Measurements from ENCODE around the gene FGF14.

Gene FGF14

DNA sequence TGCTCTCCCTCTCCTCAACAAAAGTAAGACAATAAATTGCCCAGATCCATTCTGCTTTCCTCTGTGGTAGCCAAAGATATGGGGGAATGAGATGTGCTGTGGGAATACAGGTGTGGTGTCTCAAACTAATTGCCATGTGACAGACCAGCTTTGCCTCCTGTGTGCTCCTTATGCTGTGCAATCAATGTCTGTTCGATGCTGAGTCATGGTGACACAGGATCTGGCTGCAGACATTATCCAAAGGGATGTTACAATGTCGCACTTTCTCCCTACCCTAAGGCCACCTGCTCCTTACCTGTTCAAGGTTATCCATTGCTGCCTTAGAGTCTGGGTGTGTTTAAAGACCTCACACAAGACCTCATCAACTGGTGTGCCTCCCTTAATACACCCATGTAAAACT lies 32.5 kb downstream of the FGF14 start:
- H3K4me3 ChIP-seq (ENCODE audit: low read depth, low read length): no peak overlapping the region

DNA sequence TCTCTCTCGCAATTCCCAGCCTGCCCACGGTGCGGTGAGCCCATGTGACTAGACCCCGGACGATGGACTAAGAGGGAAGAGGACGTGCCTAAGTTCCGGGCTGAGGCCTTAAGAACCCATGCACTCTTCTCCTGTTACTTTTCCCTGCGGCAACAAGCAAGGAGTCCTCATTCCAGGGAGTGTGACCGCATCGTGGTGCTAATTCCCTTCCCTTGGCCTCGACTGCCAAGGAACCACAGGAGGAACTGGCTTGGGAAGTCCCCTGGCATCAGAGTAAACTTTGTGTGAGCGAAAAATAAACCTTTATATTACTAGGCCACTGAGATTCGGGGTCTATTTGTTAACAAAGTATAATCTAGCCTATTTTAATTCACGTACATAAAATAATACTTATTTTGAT lies 34.0 kb downstream of the FGF14 start:
- H3K4me3 ChIP-seq (ENCODE audit: low read depth, low read length): no peak overlapping the region

DNA sequence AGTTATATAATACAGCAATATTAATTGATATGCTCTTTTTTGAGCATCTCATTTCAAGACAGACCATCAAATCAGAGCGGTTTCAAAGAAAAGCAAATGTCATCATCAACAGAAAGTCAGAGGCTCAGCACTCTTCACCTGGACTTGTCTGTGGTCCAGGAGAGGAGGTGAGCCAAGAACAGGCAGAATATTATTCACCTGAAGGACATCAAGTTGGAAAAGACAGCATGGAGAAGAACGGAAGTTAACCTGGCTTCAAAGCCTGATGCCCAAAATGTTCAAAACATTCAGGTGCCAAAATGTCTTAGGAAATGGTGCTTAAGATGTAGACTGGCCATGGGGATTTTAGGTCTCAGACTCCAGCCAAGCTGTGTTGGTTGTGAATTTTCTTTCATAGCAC lies 40.7 kb downstream of the FGF14 start:
- H3K4me3 ChIP-seq (ENCODE audit: low read depth, low read length): no peak overlapping the region

DNA sequence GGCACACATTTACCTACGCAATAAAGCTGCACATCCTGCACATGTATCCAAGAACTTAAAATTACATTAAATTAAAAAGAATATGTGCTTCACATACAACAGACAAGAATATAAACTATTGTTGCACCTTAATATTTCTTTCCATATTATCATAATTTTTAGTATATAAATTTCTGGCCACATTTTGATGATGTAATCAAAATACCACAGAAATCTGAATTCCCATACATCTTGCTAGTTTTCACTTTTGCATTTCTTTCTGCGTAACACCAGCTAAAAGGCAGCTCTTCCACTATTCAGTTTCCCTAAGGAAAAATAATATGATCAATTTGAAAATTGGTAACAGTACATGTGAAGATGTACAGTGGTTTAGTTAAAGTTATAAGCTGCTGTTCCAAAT lies 42.6 kb downstream of the FGF14 start:
- H3K4me3 ChIP-seq (ENCODE audit: low read depth, low read length): no peak overlapping the region

DNA sequence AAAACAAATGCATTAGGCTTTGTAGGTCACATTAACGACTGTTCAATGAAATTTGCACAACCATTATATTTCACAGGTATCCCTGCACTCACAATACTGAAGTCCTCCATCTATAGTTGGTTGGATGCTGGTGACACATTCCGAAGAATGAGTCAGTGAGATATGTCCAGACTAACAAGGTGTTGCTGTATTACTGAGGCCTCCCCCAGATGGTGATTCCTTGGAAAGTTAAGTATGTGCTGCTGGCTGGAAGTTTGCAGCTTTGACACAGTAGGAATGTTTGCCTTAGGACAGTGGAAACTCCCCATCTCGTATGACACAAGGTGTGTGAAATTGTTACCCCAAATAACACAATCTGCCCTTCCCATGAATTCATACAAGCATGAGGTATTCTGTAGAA lies 46.6 kb downstream of the FGF14 start:
- H3K4me3 ChIP-seq (ENCODE audit: low read depth, low read length): no peak overlapping the region

DNA sequence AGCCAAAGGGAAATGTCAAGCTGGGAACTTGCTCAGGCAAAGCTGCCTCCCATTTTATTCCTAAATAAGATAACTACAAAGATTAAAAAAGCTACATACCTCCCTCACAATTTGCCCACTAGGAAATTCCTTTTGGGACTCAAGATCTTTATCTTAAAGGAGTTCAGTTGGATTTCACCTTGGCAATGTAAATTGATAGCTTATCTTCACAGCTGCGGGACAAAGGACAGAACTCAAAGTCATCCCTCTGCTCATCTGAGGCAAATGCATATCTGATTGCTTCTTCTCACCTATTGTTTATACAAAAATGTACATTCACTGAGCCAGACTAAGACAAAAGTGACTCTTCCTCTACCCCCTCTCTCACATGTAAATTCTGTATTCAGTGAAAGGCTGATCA lies 47.8 kb downstream of the FGF14 start:
- no peak overlapping the region for H3K4me3 ChIP-seq (ENCODE audit: low read depth, low read length)

DNA sequence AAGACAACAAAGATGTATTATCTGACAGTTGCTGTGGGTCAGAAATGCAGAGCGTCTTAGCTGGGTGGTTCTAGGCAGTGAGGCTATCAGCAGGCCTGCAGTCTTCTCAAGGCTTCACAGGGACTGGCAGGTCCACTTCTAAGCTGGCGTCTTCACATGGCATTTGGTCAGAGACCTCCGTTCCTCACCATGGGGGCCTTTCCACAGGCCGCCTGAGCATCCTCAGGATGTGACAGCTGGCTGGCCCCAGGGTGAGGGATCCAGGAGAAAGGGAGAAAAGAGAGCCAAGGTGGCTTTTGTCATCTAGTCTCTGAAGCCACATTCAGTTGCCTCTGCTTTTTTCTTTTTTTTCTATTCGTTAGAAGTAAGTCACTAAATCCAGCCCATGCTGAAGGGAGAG lies 50.3 kb downstream of the FGF14 start:
- no peak overlapping the region for H3K4me3 ChIP-seq (ENCODE audit: low read depth, low read length)

DNA sequence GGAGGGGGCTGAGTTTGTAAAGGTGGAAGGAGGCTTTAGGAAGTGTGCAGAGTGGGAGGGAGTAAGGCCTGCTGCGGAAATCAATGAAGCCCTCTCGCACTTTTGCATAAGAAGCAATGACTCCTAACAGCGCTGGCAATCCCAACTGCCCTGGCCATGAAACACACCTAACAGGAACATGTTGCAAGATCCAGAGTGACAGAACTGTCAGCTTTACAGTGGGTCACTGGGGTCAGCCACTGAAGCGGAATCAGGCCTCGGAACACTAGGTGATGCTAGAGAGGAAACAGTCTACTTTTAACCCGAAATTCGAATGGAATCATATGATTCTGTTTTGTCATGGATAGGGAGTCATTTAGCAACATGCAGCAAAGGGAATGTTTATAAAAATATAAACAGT lies 54.4 kb downstream of the FGF14 start:
- no peak overlapping the region for H3K4me3 ChIP-seq (ENCODE audit: low read depth, low read length)

DNA sequence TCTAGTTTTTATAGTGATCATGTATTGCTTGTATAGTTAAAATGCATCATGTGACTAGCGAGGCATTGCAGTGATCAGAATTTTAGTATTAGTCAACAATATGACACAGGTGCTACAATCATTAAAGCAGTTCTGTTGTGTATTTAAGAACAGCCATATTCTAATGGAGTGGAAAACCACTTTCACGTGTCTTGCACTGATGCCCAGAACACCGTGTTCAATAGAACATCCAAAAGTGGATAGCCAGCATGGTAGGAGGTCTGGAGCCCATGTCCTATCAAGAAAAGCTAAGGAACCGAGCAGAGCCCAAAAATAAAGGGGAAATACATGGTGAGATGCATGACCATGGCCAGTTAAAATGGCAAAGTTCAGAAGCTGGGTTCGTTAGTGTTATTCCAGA lies 55.1 kb downstream of the FGF14 start:
- no peak overlapping the region for H3K4me3 ChIP-seq (ENCODE audit: low read depth, low read length)

DNA sequence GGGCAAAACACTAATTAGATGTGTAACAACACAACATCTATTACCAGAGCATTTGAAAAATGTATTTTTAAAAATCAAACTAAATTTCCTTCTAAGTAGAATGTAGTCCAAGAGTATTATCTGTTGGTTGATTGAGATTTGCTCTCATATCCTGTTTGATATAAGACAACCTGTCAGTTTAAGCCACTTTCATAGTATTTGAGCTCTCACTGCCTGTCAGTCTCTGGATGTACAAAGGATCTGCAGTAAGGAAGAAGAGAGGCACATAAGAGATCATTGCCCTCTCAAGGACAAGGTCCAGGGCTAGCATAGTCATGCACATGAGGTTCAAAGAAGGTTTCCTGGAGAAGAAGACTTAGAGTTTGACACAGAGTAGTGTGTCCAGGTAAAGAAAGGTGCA lies 57.4 kb downstream of the FGF14 start:
- no peak overlapping the region for H3K4me3 ChIP-seq (ENCODE audit: low read depth, low read length)

DNA sequence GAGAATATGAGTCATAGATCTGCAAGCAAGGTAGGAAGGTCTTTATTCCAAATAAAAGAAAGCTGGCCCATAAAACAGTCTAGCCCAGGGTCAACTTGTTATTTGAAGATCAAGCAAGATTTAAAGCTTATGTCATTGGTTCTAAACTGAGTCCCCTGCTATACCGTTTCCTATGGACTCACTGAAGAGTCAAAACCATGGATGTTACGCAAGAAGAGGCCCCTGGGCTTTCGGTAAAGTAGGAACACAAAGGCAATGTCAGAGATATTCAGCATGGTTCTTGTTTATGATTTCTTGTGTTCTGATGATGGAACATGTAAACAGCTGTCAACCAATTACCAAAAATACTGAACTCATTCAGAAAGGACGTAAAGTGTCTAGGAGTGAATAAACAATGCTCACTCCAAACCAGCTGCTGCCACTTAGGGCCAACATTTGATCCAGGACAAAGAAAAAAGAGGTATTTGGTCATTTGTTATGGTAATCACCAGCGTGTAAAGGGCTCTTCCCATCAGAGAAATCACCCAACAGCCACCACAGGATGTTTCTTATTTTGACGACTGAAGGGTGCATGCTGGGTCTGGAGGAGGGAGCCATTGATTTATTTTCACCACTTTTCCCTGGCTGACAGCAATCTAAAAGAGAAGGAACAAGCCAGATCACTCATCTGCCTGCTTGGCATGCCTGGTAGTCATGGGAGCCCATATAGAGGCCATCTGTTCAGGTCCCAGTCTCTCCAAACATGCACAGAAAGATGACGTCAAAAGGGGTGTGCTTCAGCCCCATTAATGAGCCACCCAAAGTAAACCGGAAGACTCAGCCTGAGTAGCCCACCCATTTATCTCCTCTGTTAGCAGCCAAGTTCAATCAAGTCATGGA lies 68.3 kb downstream of the FGF14 start:
- H3K4me3 ChIP-seq (ENCODE audit: low read depth, low read length): no peak overlapping the region

DNA sequence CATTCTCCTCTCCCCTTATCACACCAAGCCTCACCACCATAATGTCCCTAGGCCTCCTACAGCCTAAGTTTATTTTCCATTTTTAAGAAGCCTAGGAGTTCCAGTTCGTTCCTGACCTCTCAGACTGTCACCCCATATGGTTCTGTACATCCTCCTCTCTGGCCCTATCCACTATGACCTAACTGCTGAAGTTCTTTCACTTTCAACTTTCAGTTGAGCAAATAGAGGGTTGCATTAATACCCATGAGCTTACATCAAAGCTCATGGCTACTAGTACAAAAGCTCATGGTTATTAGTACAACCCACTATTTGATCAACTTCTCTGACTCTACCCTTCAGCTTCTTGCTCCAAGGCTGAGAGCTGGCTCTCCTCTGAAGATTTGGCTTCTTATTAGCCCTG lies 72.9 kb downstream of the FGF14 start:
- no peak overlapping the region for H3K4me3 ChIP-seq (ENCODE audit: low read depth, low read length)

DNA sequence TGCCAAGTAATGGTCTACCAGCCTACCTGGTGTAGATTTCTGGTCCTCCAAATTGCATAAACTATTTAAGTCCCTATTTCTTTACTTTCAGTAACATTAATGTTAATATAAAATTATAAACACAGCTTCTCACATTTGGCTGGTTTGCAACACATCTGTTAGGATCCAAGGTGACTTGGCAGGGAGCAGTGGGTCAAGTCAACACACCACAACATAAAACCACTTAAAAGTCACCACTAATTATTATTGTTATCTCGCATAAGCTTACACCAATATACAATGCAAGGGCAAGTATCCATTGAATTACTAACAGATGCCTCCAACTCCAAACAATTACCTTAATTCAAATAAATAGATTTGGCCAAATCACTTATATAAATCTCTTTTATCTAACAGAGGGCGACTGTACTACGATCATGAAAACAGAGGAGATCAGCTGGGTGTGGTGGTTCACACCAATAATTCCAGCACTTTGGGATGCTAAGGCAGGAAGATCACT lies 74.7 kb downstream of the FGF14 start:
- no peak overlapping the region for H3K4me3 ChIP-seq (ENCODE audit: low read depth, low read length)

DNA sequence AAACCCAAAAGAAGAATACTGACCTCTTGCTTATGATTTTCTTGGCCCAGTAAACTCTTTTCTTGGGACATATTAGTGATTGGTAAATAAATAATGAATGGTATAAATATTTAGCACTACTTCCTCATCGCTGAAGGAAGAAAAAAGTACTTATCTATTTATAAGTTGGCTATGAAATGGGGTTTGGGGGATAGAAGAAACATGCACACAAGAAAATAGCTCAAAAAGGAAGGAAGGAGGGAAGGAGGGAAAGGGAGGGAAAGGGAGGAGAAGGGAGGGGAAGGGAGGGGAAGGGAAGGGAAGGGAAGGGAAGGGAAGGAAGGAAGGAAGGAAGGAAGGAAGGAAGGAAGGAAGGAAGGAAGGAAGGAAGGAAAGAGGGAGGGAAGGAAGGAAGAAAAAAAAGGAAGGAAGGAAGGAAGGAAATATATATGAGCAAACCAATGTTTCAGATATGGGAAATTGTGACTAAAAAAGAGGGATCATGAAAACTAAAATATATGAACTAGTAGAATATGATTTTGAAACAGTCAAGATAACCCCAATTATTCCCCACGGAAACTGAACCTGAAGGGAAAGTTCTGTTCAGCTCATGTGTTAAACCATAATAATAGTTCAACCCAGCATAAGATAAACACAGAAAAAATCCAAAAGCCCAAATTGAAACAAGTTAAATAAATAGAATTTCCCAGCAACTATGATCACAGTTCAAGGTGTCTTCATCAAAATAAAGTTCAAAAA lies 75.3 kb downstream of the FGF14 start:
- no peak overlapping the region for H3K4me3 ChIP-seq (ENCODE audit: low read depth, low read length)

DNA sequence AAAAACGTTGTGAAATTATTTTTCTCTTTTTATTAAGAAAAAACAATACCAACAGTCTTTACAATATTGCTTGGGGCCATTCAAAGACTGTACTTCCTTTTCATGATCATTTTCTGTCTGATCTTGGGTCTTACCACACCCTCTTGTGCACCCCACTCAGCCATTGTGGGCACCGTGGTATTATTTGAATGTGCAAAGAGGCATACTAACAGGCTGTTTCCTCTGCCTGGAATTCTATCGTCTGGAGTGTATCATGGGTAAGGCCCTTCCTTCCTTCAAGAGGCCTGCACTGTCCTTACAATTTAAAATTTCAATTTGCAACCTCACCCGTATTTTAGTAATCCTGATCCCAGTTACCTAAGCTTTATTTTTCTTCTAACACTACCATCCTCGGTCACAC lies 76.5 kb downstream of the FGF14 start:
- H3K4me3 ChIP-seq (ENCODE audit: low read depth, low read length): no peak overlapping the region

DNA sequence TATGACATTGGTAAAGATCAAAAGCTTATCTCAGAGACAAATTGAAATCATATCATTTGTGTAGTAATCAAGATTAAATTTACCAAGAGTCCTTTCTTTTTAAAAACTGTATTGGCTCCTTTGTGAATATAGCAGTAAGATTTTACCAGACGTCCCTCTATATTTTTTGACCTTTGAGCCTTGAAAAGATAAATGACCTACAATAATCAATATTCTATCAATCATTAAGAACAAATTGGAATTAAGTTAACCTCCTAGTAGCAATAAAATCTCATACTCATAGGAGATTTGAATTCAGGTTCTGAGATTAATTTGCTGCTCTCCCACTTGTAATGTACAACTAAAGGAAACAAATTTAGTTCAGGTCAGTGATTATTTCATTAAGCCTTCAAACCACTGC lies 78.3 kb downstream of the FGF14 start:
- no peak overlapping the region for H3K4me3 ChIP-seq (ENCODE audit: low read depth, low read length)

DNA sequence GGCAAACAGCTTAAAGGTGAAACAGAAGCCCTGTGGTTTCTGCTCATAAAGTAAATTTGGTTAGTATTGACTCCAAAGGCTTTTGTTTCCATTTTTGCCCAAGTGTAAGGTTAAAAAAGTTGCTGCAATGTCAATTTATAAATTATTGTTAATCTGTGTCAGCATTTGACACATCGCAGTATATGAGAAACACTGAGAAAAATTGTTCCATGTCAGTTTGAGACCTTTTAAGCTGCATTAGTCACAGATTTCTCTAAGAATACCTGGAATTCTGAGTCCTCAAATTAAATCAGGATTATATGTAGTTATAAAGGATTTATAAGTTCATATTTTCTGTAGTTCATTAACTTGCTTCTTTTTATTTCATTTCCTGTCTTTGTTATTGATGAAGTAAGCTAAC lies 78.8 kb downstream of the FGF14 start:
- no peak overlapping the region for H3K4me3 ChIP-seq (ENCODE audit: low read depth, low read length)

DNA sequence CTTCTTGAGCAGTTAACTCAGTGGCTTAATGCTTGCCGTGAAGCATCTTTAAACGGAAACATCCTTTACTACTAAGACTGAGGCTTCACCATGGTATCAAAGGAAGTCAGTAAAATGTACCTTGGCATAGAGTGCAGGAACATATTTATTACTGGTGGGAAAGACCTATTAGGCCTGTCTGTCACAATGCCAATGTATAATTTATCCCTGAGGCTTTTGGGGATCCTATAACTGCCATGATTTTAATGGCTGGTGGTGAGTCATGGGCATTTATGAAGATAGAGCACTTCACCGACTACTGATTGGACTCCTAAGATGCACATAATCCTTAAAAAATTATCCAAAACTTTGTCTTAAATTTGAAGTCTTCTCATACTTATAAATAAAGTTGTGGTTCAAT lies 79.6 kb downstream of the FGF14 start:
- no peak overlapping the region for H3K4me3 ChIP-seq (ENCODE audit: low read depth, low read length)

DNA sequence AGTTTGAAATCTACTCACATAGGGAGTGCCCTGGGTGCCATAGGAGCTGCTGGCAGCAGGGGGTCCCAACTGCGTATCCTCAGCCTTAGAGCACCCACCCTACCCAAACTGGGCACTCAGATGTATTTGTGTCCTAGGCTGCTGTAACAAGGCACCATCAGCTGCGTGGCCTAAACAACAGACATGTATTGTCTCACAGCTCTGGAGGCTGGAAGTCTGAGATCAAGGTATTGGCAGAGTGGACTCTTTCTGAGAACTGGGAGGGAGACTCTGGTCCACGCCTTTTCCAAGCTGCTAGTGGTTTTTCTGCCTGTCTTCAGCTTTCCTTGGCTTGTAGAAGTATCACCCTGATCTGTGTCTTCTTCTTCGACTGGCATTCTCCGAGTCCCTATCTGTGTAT lies 83.6 kb downstream of the FGF14 start:
- H3K4me3 ChIP-seq (ENCODE audit: low read depth, low read length): no peak overlapping the region

DNA sequence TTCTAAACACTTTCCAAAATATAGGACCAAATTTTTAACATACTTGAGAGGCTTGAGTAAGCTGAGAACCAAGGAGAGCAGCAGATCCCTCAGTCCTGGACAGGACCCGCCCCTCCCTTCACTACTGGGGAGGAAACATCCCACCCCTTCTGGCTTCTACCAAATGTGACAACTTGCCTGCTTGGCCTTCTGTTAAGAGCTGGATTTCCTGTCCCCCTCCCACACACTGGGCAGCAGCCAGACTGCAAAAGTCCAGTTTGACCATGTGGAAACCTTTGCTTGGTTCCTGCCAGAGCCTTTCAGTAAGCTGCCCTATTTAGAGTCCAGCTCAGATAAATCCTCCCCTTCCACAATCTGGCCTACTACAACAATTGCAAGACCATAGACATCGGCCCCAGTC lies 84.3 kb downstream of the FGF14 start:
- H3K4me3 ChIP-seq (ENCODE audit: low read depth, low read length): no peak overlapping the region

DNA sequence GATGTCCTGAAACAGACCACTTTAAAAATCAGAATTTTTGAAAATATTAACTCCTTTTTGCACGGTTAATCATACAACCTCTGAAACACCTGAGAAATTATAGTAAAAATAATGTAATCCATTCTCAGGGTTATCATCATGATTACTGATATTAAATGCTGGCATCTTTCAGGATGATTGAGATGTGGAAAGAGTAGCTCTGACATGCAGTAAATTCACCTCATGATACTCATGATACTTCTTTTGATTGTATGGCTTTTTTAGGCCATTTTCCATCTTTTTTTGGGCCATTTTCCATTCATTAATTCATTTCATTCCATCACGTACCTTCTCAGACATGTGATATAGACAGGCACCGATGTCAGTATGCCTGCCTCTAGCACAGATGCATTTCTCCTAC lies 85.1 kb downstream of the FGF14 start:
- H3K4me3 ChIP-seq (ENCODE audit: low read depth, low read length): no peak overlapping the region

DNA sequence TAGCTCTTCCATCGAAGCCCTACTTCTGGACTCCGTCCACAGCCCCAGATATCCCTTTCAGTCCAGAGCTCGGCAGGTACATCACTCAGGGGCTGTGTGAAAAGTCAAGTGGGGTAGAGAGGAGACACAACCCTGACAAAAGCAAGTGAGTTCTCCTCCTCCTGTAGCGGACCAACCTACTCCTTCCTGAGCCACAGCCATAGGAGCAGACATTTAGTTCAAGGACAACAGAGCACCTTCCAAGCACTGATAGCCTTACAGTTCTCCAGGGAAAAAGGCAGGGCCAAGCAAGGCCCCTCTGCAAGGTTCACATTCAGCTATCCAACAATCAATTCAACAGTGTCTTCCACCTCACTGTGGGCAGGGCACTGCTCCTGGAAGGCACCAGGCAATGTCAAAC lies 89.0 kb downstream of the FGF14 start:
- H3K4me3 ChIP-seq (ENCODE audit: low read depth, low read length): no peak overlapping the region
